Measurements from ENCODE around the gene C6orf132.
"Not testable (repeated sequence)": the region's sequence is repeated elsewhere in the genome, so short reads cannot be mapped to it uniquely, and the experiment has no call there.

The C6orf132 gene

DNA sequence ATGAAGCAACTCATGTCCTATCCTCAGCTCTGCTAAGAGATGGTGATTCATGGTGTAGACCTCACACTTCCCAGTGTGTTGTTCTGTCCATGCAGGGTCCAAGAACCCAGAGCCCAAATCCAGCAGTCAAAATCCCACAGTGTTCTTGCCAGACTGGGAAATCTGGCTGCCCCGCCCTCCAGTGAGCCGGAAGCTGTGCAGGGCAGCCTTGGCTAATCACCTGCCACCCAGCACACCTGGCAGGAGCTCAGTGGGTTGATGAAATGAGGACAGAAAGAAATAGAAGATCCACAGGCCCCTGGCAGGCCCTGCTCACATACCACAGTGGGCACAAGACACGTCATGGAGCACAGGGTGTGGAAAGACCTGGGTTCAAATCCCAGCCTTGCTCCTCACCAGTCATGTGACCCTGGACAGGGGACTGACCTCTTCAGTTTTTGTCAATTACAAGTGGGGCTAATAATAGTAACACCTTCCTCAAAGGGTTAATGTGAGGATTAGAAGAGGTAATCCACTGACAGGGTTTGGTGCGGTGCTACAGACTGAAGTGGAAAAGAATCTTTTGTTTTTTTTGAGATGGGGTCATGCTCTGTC is 17.1 kb upstream of the C6orf132 start:
- in situ Hi-C loops (cut with MboI; ENCODE audit: low sequenced_read_pairs): no loop called here

- in situ Hi-C loops (cut with MboI; ENCODE audit: low sequenced_read_pairs): no loop called here
These were observed 16.2 kb upstream of the C6orf132 start for GRCh38 chr6:42158631-42159030.

GRCh38 chr6:42158011-42158410 is 15.6 kb upstream of the C6orf132 start:
- in situ Hi-C loops (cut with MboI; ENCODE audit: low sequenced_read_pairs): no loop called here

- in situ Hi-C loops (cut with MboI; ENCODE audit: low sequenced_read_pairs): no loop called here
These were observed 14.2 kb upstream of the C6orf132 start for GRCh38 chr6:42156638-42157037.

GRCh38 chr6:42155293-42155692 is 12.9 kb upstream of the C6orf132 start:
- in situ Hi-C loops (cut with MboI; ENCODE audit: low sequenced_read_pairs): no loop called here

- in situ Hi-C loops (cut with MboI; ENCODE audit: low sequenced_read_pairs): no loop called here
These were observed 12.2 kb upstream of the C6orf132 start for GRCh38 chr6:42154461-42155209.

- in situ Hi-C loops (cut with MboI; ENCODE audit: low sequenced_read_pairs): no loop called here
These were observed 11.5 kb upstream of the C6orf132 start for GRCh38 chr6:42153921-42154320.

- in situ Hi-C loops (cut with MboI; ENCODE audit: low sequenced_read_pairs): not testable (repeated sequence)
These were observed 10.3 kb upstream of the C6orf132 start for GRCh38 chr6:42152528-42153213.

GRCh38 chr6:42152024-42152423 is 9.6 kb upstream of the C6orf132 start:
- in situ Hi-C loops (cut with MboI; ENCODE audit: low sequenced_read_pairs): no loop called here

DNA sequence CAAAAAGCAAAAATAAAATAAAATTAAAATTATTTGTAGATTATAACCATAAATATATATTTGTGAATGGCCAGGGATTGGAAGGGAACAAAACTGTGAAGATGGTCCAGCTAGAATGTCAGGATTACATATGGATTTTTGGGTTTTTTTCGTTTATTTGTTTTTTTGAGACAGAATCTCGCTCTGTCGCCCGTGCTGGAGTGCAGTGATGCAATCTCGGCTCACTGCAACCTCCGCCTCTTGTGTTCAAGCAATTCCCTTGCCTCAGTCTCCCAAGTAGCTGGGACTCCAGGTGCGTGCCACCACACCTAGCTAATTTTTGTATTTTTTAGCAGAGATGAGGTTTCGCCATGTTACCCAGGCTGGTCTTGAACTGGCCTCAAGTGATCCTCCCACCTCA is 7.8 kb upstream of the C6orf132 start:
- in situ Hi-C loops (cut with MboI; ENCODE audit: low sequenced_read_pairs): no loop called here

DNA sequence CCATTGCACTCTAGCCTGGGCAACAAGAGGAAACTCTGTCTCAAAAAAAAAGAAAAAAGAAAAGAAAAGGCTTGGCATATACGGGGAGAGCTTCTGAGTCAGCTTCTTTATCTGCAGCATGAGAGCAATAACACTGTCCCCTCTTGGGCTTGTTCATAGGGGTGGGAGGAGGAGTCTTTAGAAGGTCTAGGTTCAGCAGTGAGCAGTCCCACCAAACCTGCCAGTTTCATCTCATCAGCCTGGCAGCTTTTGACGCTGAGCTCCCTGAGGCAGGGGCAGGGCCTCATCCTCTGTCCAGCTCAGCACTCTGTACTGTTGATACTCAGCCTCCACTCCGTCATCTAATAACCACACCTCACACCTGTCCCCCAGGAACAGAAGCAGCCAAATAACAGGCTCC is 5.6 kb upstream of the C6orf132 start:
- in situ Hi-C loops (cut with MboI; ENCODE audit: low sequenced_read_pairs): no loop called here

DNA sequence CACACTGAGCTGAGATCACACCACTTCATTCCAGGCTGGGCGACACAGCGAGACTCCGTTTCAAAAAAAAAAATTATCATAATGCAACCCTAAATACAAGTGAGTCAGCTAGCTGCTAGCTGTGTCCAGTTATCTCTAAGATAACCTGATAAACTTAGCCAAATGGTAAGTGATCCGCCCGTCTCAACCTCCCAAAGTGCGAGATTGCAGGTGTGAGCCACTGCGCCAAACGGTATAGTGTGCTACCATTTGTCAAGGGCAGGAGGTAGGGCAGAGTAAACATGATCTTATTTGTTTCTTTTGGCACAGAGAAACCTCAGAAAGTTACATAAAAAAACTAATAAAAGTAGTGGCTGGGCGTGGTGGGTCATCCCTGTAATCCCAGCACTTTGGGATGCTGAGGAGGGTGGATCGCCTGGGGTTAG is 4.7 kb upstream of the C6orf132 start:
- in situ Hi-C loops (cut with MboI; ENCODE audit: low sequenced_read_pairs): no loop called here

- in situ Hi-C loops (cut with MboI; ENCODE audit: low sequenced_read_pairs): no loop called here
These were observed 760 bp downstream of the C6orf132 start for GRCh38 chr6:42141603-42142117.

DNA sequence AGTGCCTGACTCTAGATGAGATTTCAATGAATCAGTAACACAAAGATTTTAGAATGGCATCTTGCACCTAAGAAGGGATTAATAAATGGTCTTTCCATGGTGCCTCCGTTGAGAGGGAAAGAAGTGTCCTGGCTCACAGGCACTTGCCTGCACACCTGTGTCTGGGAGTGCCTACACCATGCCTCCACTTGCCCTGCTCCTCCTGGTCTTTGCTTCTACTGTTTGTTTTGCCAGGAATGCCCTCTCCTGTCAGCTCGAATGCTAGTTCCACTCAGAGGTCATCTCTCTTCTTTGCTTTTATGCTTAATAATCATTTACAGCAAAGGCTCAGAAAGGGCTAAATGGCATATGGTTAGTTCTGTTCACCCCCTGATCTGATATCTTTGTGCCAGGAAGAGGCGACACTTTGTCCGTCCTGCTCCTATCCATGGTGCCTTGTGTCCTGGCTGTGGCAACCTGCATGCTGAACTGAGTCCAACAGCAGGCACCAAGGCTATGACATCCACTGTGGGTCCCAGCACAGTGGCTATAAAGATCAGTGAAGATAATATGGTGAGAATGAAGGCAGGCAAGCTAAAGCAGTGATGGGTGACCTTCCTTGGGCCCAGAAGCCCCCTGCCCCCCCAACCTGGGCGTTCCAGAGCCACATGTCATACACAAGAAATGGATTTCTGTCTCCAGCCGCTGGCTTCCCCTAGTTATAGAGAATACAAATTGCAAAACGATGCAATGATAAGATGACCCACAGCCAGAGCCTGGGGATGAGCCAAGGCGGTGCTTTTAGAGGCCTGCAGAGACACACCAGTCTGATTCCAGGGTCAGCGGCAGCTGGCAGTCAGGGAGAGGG is 1.4 kb downstream of the C6orf132 start:
- in situ Hi-C loops (cut with MboI; ENCODE audit: low sequenced_read_pairs): no loop called here

DNA sequence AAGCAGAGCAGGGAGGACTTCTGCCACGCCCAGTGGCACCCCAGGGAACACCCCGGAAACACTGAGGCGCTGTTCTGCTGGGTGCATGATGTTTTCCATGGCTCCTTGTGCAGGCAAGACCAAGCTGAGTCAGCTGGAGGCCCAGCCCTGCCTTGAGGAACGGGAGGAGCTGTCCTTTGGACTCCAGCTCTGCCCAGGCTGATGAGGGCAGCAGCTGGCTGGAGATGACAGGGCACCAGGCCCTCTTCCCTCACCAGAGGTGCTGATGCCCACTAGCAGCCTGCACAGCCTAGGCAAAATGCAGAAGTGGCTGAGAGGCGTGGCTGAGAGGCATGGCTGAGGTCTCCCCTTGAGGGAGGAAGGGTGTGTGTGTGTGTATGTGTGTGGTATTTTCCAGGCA is 2.4 kb downstream of the C6orf132 start:
- in situ Hi-C loops (cut with MboI; ENCODE audit: low sequenced_read_pairs): no loop called here

- in situ Hi-C loops (cut with MboI; ENCODE audit: low sequenced_read_pairs): no loop called here
These were observed 3.5 kb downstream of the C6orf132 start for GRCh38 chr6:42138630-42139619.

DNA sequence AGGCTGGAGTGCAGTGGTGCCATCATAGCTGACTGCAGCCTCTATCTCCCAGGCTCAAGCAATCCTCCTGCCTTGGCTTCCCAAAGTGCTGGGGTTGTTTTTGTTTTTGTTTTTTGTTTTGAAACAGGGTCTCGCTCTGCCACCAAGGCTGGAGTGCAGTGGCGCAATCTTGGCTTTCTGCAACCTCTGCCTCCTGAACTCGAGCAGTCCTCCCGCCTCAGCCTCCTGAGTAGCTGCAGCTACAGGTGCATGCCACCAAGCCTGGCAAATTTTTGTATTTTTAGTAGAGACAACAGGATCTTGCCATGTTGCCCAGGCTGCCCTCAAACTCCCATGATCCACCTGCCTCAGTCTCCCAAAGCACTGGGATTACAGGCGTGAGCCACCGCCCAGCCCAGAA is 4.2 kb downstream of the C6orf132 start:
- in situ Hi-C loops (cut with MboI; ENCODE audit: low sequenced_read_pairs): no loop called here

DNA sequence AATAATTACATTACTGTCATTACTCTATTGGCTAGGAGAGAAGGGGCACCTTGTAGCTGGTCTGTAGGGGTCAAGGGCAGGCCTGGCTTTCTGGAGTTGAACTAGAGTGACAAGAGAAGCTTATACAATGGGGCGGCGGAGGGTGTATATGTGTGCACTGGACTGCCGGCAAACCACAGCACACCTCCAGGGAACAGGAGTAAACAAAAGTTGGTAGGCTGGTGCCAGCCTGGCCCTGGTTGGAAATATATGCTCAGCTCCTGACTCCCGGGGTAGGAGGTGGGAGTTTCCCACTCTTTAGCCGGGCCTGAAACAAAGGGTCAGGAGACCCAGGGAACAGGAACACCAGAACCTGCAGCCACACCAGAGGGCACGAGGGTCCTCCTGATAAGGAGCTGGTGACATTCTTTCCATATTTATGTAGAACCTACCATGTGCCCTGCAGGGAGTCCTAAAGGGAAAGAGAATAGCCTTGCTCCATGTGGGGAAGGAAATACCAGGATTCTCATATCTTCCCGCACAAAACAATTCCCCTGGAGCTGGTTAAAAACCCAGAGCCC is 5.1 kb downstream of the C6orf132 start:
- in situ Hi-C loops (cut with MboI; ENCODE audit: low sequenced_read_pairs): no loop called here

- in situ Hi-C loops (cut with MboI; ENCODE audit: low sequenced_read_pairs): no loop called here
These were observed 5.8 kb downstream of the C6orf132 start for GRCh38 chr6:42136508-42137193.

Measured in HL-60/S4 treated with phorbol 12-myristate 13-acetate at 8.2 ng/mL for 4 days and 3 days (cell line).